DND-41 (cell line): Measurements from ENCODE around the gene ROCK1.
"Not testable (repeated sequence)": the region's sequence is repeated elsewhere in the genome, so short reads cannot be mapped to it uniquely, and the experiment has no call there.

Experiments
- ATAC-seq: fragments of 200-7000 bp; cut with Tn5 transposase; 3 replicates; pipeline ENCODE4 v1.9.1; 2021; ENCODE audit warnings: low read depth; ENCODE audit not compliant: insufficient read depth
- DNase-seq: peaks from one replicate; pipeline ENCODE4 v3.0.0-alpha.2; 2020
- H2AFZ ChIP-seq: 2 replicates; pipeline ENCODE4 v1.6.0; 2012; ENCODE audit warnings: low read depth, low read length
- H3K27ac ChIP-seq: 2 replicates; pipeline ENCODE4 v1.5.1; 2012; ENCODE audit warnings: low read length, inconsistent platforms
- H3K27me3 ChIP-seq: fragments of 200-600 bp; sonication (generic); 2 replicates; pipeline ENCODE4 v1.6.0; 2012; ENCODE audit warnings: low read length, mild to moderate bottlenecking, inconsistent platforms; ENCODE audit not compliant: insufficient read depth, poor library complexity
- H3K36me3 ChIP-seq: 2 replicates; pipeline ENCODE4 v1.5.1; 2012; ENCODE audit warnings: low read length, inconsistent platforms; ENCODE audit not compliant: insufficient read depth
- H3K4me1 ChIP-seq: 2 replicates; pipeline ENCODE4 v1.5.1; 2012; ENCODE audit warnings: mild to moderate bottlenecking, low read length; ENCODE audit not compliant: insufficient read depth
- H3K4me2 ChIP-seq: 2 replicates; pipeline ENCODE4 v1.6.0; 2012; ENCODE audit warnings: mild to moderate bottlenecking, moderate library complexity, low read length, inconsistent platforms; ENCODE audit not compliant: insufficient read depth
- H3K4me3 ChIP-seq, 2 experiments: fragments of 200-600 bp in 1 of 2; shearing (Covaris generic) in 1 of 2; 2 replicates each; pipeline ENCODE4 v1.5.1; 2012 to 2016; ENCODE audit warnings: inconsistent platforms in 2 of 2, low read length in 2 of 2, mild to moderate bottlenecking in 2 of 2, low read depth in 1 of 2, moderate library complexity in 1 of 2
- H3K79me2 ChIP-seq: 2 replicates; pipeline ENCODE4 v1.6.0; 2012; ENCODE audit warnings: low read length, inconsistent platforms; ENCODE audit not compliant: insufficient read depth
- H3K9ac ChIP-seq: 2 replicates; pipeline ENCODE4 v1.6.0; 2012; ENCODE audit warnings: low read depth, mild to moderate bottlenecking, inconsistent platforms, low read length, moderate library complexity
- H3K9me3 ChIP-seq: 2 replicates; pipeline ENCODE4 v1.5.1; 2012; ENCODE audit warnings: low read length, moderate library complexity, mild to moderate bottlenecking, inconsistent platforms; ENCODE audit not compliant: insufficient read depth, severe bottlenecking
- H4K20me1 ChIP-seq: 2 replicates; pipeline ENCODE4 v1.6.0; 2012; ENCODE audit warnings: low read length; ENCODE audit not compliant: insufficient read depth
- EZH2 ChIP-seq: IDR thresholded peaks from 3 replicates; pipeline ENCODE4 v1.6.1; 2012; ENCODE audit warnings: borderline replicate concordance, low read depth, mild to moderate bottlenecking, moderate library complexity, low read length, inconsistent platforms; ENCODE audit not compliant: severe bottlenecking
- TF ChIP-seq, protein P1 (sequence below): IDR thresholded peaks from 2 replicates; pipeline ENCODE4 v1.5.1; 2012; ENCODE audit warnings: borderline replicate concordance, low read length, moderate library complexity, mild to moderate bottlenecking; ENCODE audit not compliant: poor library complexity, severe bottlenecking; ENCODE audit errors: extremely low read depth

ROCK1 gene

DNA sequence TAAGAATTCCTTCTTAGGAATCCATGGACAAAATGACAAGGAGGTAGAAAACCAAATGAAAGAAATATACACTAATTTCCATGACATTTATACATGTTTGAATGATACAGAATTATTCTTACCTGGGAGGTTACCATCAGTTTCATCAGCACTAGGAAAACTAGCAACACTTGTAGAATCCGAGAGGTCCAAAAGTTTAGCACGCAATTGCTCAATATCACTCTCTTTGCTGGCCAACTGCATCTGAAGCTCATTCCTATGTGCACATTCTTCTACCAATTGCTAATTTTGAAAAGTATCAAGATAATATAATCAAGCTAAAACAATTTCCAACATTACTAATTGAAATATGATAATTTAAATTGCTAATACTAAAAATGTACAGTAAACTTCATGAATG is 144.8 kb downstream of the ROCK1 start:
- ATAC-seq (no peak), DNase-seq (no peak)
- H4K20me1 ChIP-seq = no peaks in the 10 kb centered on the region
- no peak overlapping the region for H3K4me2 ChIP-seq
- no peaks in the 10 kb centered on the region for H3K27me3 ChIP-seq
- peaks cover 75% of the 10 kb centered on the region for H3K36me3 ChIP-seq
- H3K79me2 ChIP-seq = no peaks in the 10 kb centered on the region
- no peaks in the 10 kb centered on the region for H3K9me3 ChIP-seq
- H3K9ac ChIP-seq = no peak overlapping the region
- H3K4me3 ChIP-seq = no peak overlapping the region
- H3K27ac ChIP-seq = no peak overlapping the region
- no peak overlapping the region for H2AFZ ChIP-seq
- H3K4me1 ChIP-seq = no peaks in the 10 kb centered on the region
- TF ChIP-seq, protein P1, sequence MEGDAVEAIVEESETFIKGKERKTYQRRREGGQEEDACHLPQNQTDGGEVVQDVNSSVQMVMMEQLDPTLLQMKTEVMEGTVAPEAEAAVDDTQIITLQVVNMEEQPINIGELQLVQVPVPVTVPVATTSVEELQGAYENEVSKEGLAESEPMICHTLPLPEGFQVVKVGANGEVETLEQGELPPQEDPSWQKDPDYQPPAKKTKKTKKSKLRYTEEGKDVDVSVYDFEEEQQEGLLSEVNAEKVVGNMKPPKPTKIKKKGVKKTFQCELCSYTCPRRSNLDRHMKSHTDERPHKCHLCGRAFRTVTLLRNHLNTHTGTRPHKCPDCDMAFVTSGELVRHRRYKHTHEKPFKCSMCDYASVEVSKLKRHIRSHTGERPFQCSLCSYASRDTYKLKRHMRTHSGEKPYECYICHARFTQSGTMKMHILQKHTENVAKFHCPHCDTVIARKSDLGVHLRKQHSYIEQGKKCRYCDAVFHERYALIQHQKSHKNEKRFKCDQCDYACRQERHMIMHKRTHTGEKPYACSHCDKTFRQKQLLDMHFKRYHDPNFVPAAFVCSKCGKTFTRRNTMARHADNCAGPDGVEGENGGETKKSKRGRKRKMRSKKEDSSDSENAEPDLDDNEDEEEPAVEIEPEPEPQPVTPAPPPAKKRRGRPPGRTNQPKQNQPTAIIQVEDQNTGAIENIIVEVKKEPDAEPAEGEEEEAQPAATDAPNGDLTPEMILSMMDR = no peak
- no peak for TF ChIP-seq EZH2

DNA sequence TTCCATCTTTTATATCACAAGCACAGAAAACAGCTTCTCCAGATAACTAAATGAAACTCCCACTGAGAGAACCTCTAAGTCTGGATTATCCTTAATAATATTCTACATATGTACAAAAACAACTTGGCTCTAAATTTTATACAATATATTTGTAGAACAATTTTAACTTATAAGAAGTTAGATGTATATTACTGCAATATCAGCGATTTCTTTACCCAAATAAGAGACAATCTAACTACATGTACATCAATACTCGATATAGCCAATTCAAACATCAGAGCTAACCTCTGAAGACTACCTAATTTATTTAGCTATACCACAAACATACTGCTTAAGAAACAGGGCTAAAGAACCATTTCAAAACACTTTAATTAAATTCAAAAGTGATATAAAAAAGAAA is 148.6 kb downstream of the ROCK1 start:
- no peaks in the 10 kb centered on the region for H3K79me2 ChIP-seq
- H4K20me1 ChIP-seq = no peaks in the 10 kb centered on the region
- DNase-seq (no peak), ATAC-seq (no peak)
- H2AFZ ChIP-seq = no peak overlapping the region
- H3K4me2 ChIP-seq = no peak overlapping the region
- H3K27me3 ChIP-seq = no peaks in the 10 kb centered on the region
- H3K4me1 ChIP-seq = no peaks in the 10 kb centered on the region
- H3K36me3 ChIP-seq = peaks cover 58% of the 10 kb centered on the region
- no peak overlapping the region for H3K9ac ChIP-seq
- TF ChIP-seq EZH2 = no peak
- TF ChIP-seq, protein P1 = no peak
- H3K9me3 ChIP-seq = no peaks in the 10 kb centered on the region
- no peak overlapping the region for H3K27ac ChIP-seq
- no peak overlapping the region for H3K4me3 ChIP-seq

DNA sequence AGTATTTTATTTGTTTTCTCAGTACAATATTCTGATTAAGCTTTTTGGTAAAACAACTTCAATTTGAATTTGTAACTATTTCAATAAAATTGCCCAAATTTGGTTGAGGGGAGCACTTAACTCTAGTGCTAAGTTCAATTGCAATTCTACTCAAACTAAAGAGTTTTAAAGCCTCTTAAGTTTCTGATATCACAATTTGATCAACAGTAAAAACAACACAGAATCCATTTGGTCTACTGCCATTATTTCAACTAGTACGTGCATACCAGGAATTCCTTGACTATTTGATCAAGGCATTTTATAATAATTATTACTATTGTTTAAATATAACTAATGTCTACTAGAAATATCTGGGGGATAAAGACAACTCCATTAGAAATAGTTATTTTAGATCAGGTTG is 150.9 kb downstream of the ROCK1 start:
- H3K9ac ChIP-seq = no peak overlapping the region
- peaks cover 39% of the 10 kb centered on the region for H3K36me3 ChIP-seq
- H3K4me2 ChIP-seq = no peak overlapping the region
- no peak for DNase-seq
- H3K9me3 ChIP-seq = no peaks in the 10 kb centered on the region
- no peak for ATAC-seq
- TF ChIP-seq, protein P1 = no peak
- no peak for TF ChIP-seq EZH2
- no peak overlapping the region for H2AFZ ChIP-seq
- no peaks in the 10 kb centered on the region for H3K27me3 ChIP-seq
- no peaks in the 10 kb centered on the region for H4K20me1 ChIP-seq
- no peaks in the 10 kb centered on the region for H3K4me1 ChIP-seq
- no peak overlapping the region for H3K27ac ChIP-seq
- H3K4me3 ChIP-seq = no peak overlapping the region
- H3K79me2 ChIP-seq = no peaks in the 10 kb centered on the region

DNA sequence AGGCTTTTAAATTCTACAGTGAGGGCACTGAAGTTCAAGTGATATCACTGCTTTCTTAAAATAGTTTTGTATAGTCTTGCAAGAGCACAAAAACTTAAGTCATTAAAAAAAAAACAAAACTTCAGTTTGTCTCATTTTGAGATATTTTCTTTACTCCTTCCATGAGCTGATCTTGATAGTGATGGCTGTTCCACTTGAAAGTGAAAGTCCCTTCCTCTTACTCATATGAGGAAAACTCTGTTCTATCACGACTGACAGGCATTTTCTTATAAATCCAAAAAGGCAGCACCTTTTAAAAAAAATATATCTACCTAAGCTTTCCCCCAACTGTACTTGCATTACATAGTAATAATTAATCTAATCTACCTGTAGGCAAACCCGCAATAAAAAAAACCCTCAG is 160.8 kb downstream of the ROCK1 start:
- not testable (repeated sequence) for ATAC-seq, H3K79me2 ChIP-seq, H3K4me1 ChIP-seq, H3K4me2 ChIP-seq, H4K20me1 ChIP-seq, H3K9me3 ChIP-seq, H3K4me3 ChIP-seq, H3K27ac ChIP-seq, DNase-seq, H3K36me3 ChIP-seq, H2AFZ ChIP-seq, H3K9ac ChIP-seq, H3K27me3 ChIP-seq
